ENCODE data around the gene PSMA6. TPM values are rescaled to one million over a fixed set of nuclear protein-coding genes. Genes with fewer than 3 reads are reported as not detected.

The PSMA6 gene
- total RNA-seq, 4 donors from 2014 or later: 97.4 to 157 (median 133) TPM

- TF ChIP-seq POLR2AphosphoS5 (IDR thresholded peaks at IDR 0.05) (no peak), POLR2A (IDR thresholded peaks at IDR 0.05) (peak in 1 of 2 donors; percentile 13), EP300 (IDR thresholded peaks at IDR 0.05) (no peak), CTCF (IDR thresholded peaks at IDR 0.05) (no peak)
- Histone ChIP-seq H3K9me3 (no peaks in the 10 kb centered on the region), H3K4me3 (no peak overlapping the region), H3K27ac (peak overlapping the region; percentile 78 to 99 (median 96)), H3K4me1 (peaks cover 16 to 92% (median 74%) of the 10 kb centered on the region in 3 donors), H3K36me3 (no peaks in the 10 kb centered on the region), H3K27me3 (no peaks in the 10 kb centered on the region)
- no peak for ATAC-seq
- WGBS, 2 donors (ENCODE audit: low coverage in 1 of 2): 59% methylated on average over 8 of the region's 12 CpGs; no CpG with 5 or more reads in 1 of the 2 donors
These were observed 47.7 kb downstream of the PSMA6 start for GRCh38 chr14:35339761-35340406.

GRCh38 chr14:35340616-35341453 lies 48.7 kb downstream of the PSMA6 start:
- Histone ChIP-seq H3K27me3 (no peaks in the 10 kb centered on the region), H3K27ac (peak overlapping the region; percentile 78 to 99 (median 96)), H3K36me3 (no peaks in the 10 kb centered on the region), H3K4me1 (peaks cover 9 to 83% (median 64%) of the 10 kb centered on the region in 3 donors), H3K4me3 (peak overlapping the region in 1 of 2 donors; percentile 49), H3K9me3 (no peaks in the 10 kb centered on the region)
- TF ChIP-seq POLR2AphosphoS5 (IDR thresholded peaks at IDR 0.05) (no peak), EP300 (IDR thresholded peaks at IDR 0.05) (no peak), CTCF (IDR thresholded peaks at IDR 0.05) (no peak), POLR2A (IDR thresholded peaks at IDR 0.05) (no peak)
- 85 to 100% methylated on average over 6 to 11 of the region's 14 CpGs for WGBS, 2 donors (ENCODE audit: low coverage in 1 of 2)
- ATAC-seq: no peak

GRCh38 chr14:35341454-35341750 lies 49.2 kb downstream of the PSMA6 start:
- TF ChIP-seq POLR2A (IDR thresholded peaks at IDR 0.05) (no peak), CTCF (IDR thresholded peaks at IDR 0.05) (no peak), POLR2AphosphoS5 (IDR thresholded peaks at IDR 0.05) (no peak), EP300 (IDR thresholded peaks at IDR 0.05) (no peak)
- H3K4me3 ChIP-seq: peak overlapping the region in 1 of 2 donors; percentile 49
- no peaks in the 10 kb centered on the region for H3K27me3 ChIP-seq
- no peaks in the 10 kb centered on the region for H3K9me3 ChIP-seq
- H3K4me1 ChIP-seq: peaks cover 9 to 77% (median 59%) of the 10 kb centered on the region in 3 donors
- H3K36me3 ChIP-seq: no peaks in the 10 kb centered on the region
- 10% methylated on average over 4 of the region's 4 CpGs; no CpG with 5 or more reads in 1 of the 2 donors for WGBS, 2 donors (ENCODE audit: low coverage in 1 of 2)
- peak overlapping the region; percentile 78 to 99 (median 96) for H3K27ac ChIP-seq
- no peak for ATAC-seq

- H3K4me3 ChIP-seq: peak overlapping the region; percentile 12 to 49
- H3K27ac ChIP-seq: peak overlapping the region; percentile 78 to 99 (median 96)
- TF ChIP-seq CTCF (IDR thresholded peaks at IDR 0.05) (no peak), POLR2AphosphoS5 (IDR thresholded peaks at IDR 0.05) (peak; percentile 95), POLR2A (IDR thresholded peaks at IDR 0.05) (peak; percentile 30 to 44), EP300 (IDR thresholded peaks at IDR 0.05) (no peak)
- H3K9me3 ChIP-seq: no peaks in the 10 kb centered on the region
- no CpG with 5 or more reads among the region's 25 CpGs for WGBS, 2 donors (ENCODE audit: low coverage in 1 of 2)
- H3K4me1 ChIP-seq: peaks cover 9 to 73% (median 54%) of the 10 kb centered on the region in 3 donors
- H3K27me3 ChIP-seq: no peaks in the 10 kb centered on the region
- no peaks in the 10 kb centered on the region for H3K36me3 ChIP-seq
- peak; percentile 91 for ATAC-seq
These were observed 49.7 kb downstream of the PSMA6 start for GRCh38 chr14:35341751-35342488.

Data from gastroesophageal sphincter (tissue), 4 donors.